ENCODE data around the gene ZKSCAN3.

The ZKSCAN3 gene

GRCh38 chr6:28322661-28323060 is 27.1 kb upstream of the ZKSCAN3 start:
- no peak for ATAC-seq
- no peak for TF ChIP-seq ZNF70 (CRISPR knock-in tag; IDR thresholded peaks at IDR 0.05)
- no peak for TF ChIP-seq CSRNP3 (CRISPR knock-in tag; IDR thresholded peaks at IDR 0.05)
- no peak for TF ChIP-seq ZC3H10 (CRISPR knock-in tag; IDR thresholded peaks at IDR 0.05)
- no peak for TF ChIP-seq TSHZ2 (CRISPR knock-in tag; IDR thresholded peaks at IDR 0.05)
- TF ChIP-seq GLIS3 (CRISPR knock-in tag; IDR thresholded peaks at IDR 0.05) = no peak
- TF ChIP-seq TCF4 (CRISPR knock-in tag; IDR thresholded peaks at IDR 0.05; ENCODE audit: borderline replicate concordance) = no peak
- no peak for TF ChIP-seq CREB5 (CRISPR knock-in tag; IDR thresholded peaks at IDR 0.05; ENCODE audit: low read depth)
- no peak for TF ChIP-seq PPARA (CRISPR knock-in tag; IDR thresholded peaks at IDR 0.05; ENCODE audit: borderline replicate concordance)
- TF ChIP-seq ZFP3 (CRISPR knock-in tag; IDR thresholded peaks at IDR 0.05) = no peak
- TF ChIP-seq ZFP30 (CRISPR knock-in tag; IDR thresholded peaks at IDR 0.05) = no peak
- TF ChIP-seq TOX (CRISPR knock-in tag; IDR thresholded peaks at IDR 0.05; ENCODE audit: borderline replicate concordance) = no peak
- TF ChIP-seq ZNF565 (CRISPR knock-in tag; conservative IDR thresholded peaks at IDR 0.05; ENCODE audit: low read depth) = no peak
- TF ChIP-seq PATZ1 (CRISPR knock-in tag; IDR thresholded peaks at IDR 0.05; ENCODE audit: borderline replicate concordance) = no peak
- TF ChIP-seq ARNTL (CRISPR knock-in tag; IDR thresholded peaks at IDR 0.05; ENCODE audit: borderline replicate concordance, low read depth) = no peak
- TF ChIP-seq SNAI2 (CRISPR knock-in tag; IDR thresholded peaks at IDR 0.05) = no peak
- no peak for TF ChIP-seq RARB (CRISPR knock-in tag; IDR thresholded peaks at IDR 0.05)
- no peak for TF ChIP-seq POU6F1 (CRISPR knock-in tag; IDR thresholded peaks at IDR 0.05; ENCODE audit: borderline replicate concordance, low read depth)
- TF ChIP-seq OSR1 (CRISPR knock-in tag; IDR thresholded peaks at IDR 0.05) = no peak
- TF ChIP-seq ESRRG (CRISPR knock-in tag; IDR thresholded peaks at IDR 0.05) = no peak
- no peak for TF ChIP-seq BACH2 (CRISPR knock-in tag; IDR thresholded peaks at IDR 0.05; ENCODE audit: borderline replicate concordance)

- ATAC-seq = no peak
- TF ChIP-seq POU6F1 (CRISPR knock-in tag; IDR thresholded peaks at IDR 0.05; ENCODE audit: borderline replicate concordance, low read depth) = no peak
- no peak for TF ChIP-seq ZFP30 (CRISPR knock-in tag; IDR thresholded peaks at IDR 0.05)
- no peak for TF ChIP-seq RARB (CRISPR knock-in tag; IDR thresholded peaks at IDR 0.05)
- TF ChIP-seq ESRRG (CRISPR knock-in tag; IDR thresholded peaks at IDR 0.05) = no peak
- TF ChIP-seq BACH2 (CRISPR knock-in tag; IDR thresholded peaks at IDR 0.05; ENCODE audit: borderline replicate concordance) = no peak
- TF ChIP-seq TCF4 (CRISPR knock-in tag; IDR thresholded peaks at IDR 0.05; ENCODE audit: borderline replicate concordance) = no peak
- TF ChIP-seq ARNTL (CRISPR knock-in tag; IDR thresholded peaks at IDR 0.05; ENCODE audit: borderline replicate concordance, low read depth) = no peak
- no peak for TF ChIP-seq PPARA (CRISPR knock-in tag; IDR thresholded peaks at IDR 0.05; ENCODE audit: borderline replicate concordance)
- TF ChIP-seq ISL1 (CRISPR knock-in tag; IDR thresholded peaks at IDR 0.05) = no peak
- TF ChIP-seq ZNF70 (CRISPR knock-in tag; IDR thresholded peaks at IDR 0.05) = no peak
- no peak for TF ChIP-seq OSR1 (CRISPR knock-in tag; IDR thresholded peaks at IDR 0.05)
- TF ChIP-seq ZNF8 (CRISPR knock-in tag; IDR thresholded peaks at IDR 0.05) = no peak
- TF ChIP-seq ZFP3 (CRISPR knock-in tag; IDR thresholded peaks at IDR 0.05) = no peak
- TF ChIP-seq GLIS3 (CRISPR knock-in tag; IDR thresholded peaks at IDR 0.05) = no peak
- TF ChIP-seq ZC3H10 (CRISPR knock-in tag; IDR thresholded peaks at IDR 0.05) = no peak
- no peak for TF ChIP-seq CSRNP3 (CRISPR knock-in tag; IDR thresholded peaks at IDR 0.05)
- no peak for TF ChIP-seq SNAI2 (CRISPR knock-in tag; IDR thresholded peaks at IDR 0.05)
- no peak for TF ChIP-seq ZNF565 (CRISPR knock-in tag; conservative IDR thresholded peaks at IDR 0.05; ENCODE audit: low read depth)
- TF ChIP-seq TSHZ2 (CRISPR knock-in tag; IDR thresholded peaks at IDR 0.05) = no peak
Observed at GRCh38 chr6:28323813-28324424, 25.8 kb upstream of the ZKSCAN3 start.
